H1 (cell line): Measurements from ENCODE around the gene ORC5. TPM values are rescaled to one million over a fixed set of nuclear protein-coding genes. Genes with fewer than 3 reads are reported as not detected.

Experiments used
- CTCF ChIA-PET: fragments of 300-600 bp; sonication (Branson Sonifier 250); formaldehyde crosslinking; loops from one replicate; lab custom pipeline; 2021; ENCODE audit not compliant: partially characterized antibody; lab: Charles Lee
- POLR2A ChIA-PET: fragments of 300-600 bp; sonication (Branson Sonifier 250); formaldehyde crosslinking; loops from one replicate; lab custom pipeline; 2021; ENCODE audit warnings: inconsistent platforms; ENCODE audit not compliant: partially characterized antibody; lab: Charles Lee
- DNase-seq, 2 experiments: peaks; one replicate each; pipeline versions ENCODE4 v3.0.0 to v3.0.0-alpha.2; 2010 to 2022; ENCODE audit warnings: low spot score in 2 of 2, low read depth in 1 of 2, mixed read lengths in 1 of 2
- FAIRE-seq: peaks from 2 replicates; lab custom pipeline; 2011; peaks lifted over from hg19 to GRCh38; lab: Jason Lieb, UNC
- H2AFZ ChIP-seq: 2 replicates; pipeline ENCODE4 v1.8.1; 2012; ENCODE audit warnings: low read length, inconsistent platforms
- H2AK5ac ChIP-seq: 2 replicates; pipeline ENCODE4 v1.6.1; 2013; ENCODE audit warnings: low read depth, low read length
- H2BK120ac ChIP-seq: replicated peaks from 2 replicates; pipeline ENCODE3; 2013; ENCODE audit warnings: low read depth, low read length, inconsistent platforms
- H2BK12ac ChIP-seq: 2 replicates; pipeline ENCODE4 v1.6.1; 2013; ENCODE audit warnings: low read depth, low read length
- H2BK15ac ChIP-seq: 2 replicates; pipeline ENCODE4 v1.6.1; 2013; ENCODE audit warnings: low read length
- H2BK20ac ChIP-seq: 2 replicates; pipeline ENCODE4 v1.6.1; 2013; ENCODE audit warnings: low read length
- H2BK5ac ChIP-seq: 2 replicates; pipeline ENCODE4 v1.6.1; 2013; ENCODE audit warnings: low read depth, low read length
- H3K14ac ChIP-seq: 2 replicates; pipeline ENCODE4 v1.6.1; 2013; ENCODE audit warnings: inconsistent platforms; ENCODE audit not compliant: insufficient read length
- H3K18ac ChIP-seq: 2 replicates; pipeline ENCODE4 v1.6.1; 2013; ENCODE audit warnings: low read length; ENCODE audit errors: extremely low read depth
- H3K23ac ChIP-seq: 2 replicates; pipeline ENCODE4 v1.6.1; 2013; ENCODE audit warnings: inconsistent platforms; ENCODE audit not compliant: insufficient read length
- H3K23me2 ChIP-seq: 2 replicates; pipeline ENCODE4 v1.6.1; 2013; ENCODE audit warnings: low read depth, low read length
- H3K27ac ChIP-seq: 2 replicates; pipeline ENCODE4 v1.6.1; 2011; ENCODE audit warnings: low read depth, low read length, inconsistent platforms
- H3K27me3 ChIP-seq, 4 experiments: replicated peaks in 1 of 4; 1 replicate in 1 of 4; 2 replicates in 3 of 4; pipeline versions ENCODE4 v1.6.1 to v1.8.1; 2011 to 2013; ENCODE audit warnings: low read length in 3 of 4, mild to moderate bottlenecking in 3 of 4, inconsistent platforms in 2 of 4, mixed read lengths in 2 of 4, moderate library complexity in 1 of 4; ENCODE audit not compliant: control insufficient read depth in 3 of 4, insufficient read depth in 3 of 4; ENCODE audit errors: extremely low read depth in 1 of 4
- H3K36me3 ChIP-seq, 4 experiments: 2 replicates each; pipeline versions ENCODE4 v1.6.1 to v1.8.1; 2011 to 2013; ENCODE audit warnings: mild to moderate bottlenecking in 4 of 4, low read length in 3 of 4, moderate library complexity in 2 of 4, control low read depth in 1 of 4, inconsistent platforms in 1 of 4; ENCODE audit not compliant: insufficient read depth in 4 of 4, control insufficient read depth in 2 of 4
- H3K4ac ChIP-seq: replicated peaks from 2 replicates; pipeline ENCODE3; 2013; ENCODE audit warnings: low read length, low read depth, mixed read lengths, inconsistent platforms; ENCODE audit not compliant: insufficient read length
- H3K4me1 ChIP-seq, 4 experiments: replicated peaks in 1 of 4; 1 replicate in 1 of 4; 2 replicates in 3 of 4; pipeline versions ENCODE4 v1.6.1 to v1.8.1; 2011 to 2013; ENCODE audit warnings: low read length in 3 of 4, inconsistent platforms in 2 of 4, mixed read lengths in 1 of 4; ENCODE audit not compliant: insufficient read depth in 4 of 4, control insufficient read depth in 3 of 4
- H3K4me2 ChIP-seq, 2 experiments: 2 replicates each; pipeline versions ENCODE4 v1.6.1 to v1.8.1; 2011 to 2013; ENCODE audit warnings: low read depth in 2 of 2, low read length in 2 of 2, control low read depth in 1 of 2, inconsistent platforms in 1 of 2, mild to moderate bottlenecking in 1 of 2; ENCODE audit not compliant: insufficient read depth in 1 of 2
- H3K4me3 ChIP-seq, 4 experiments: fragments of 200-600, 300-600 bp in 1 of 4; sonication (generic), shearing (Covaris generic), sonication (Bioruptor Twin) in 1 of 4; 2 replicates each; pipeline versions ENCODE4 v1.5.1 to v1.8.1; 2011 to 2016; ENCODE audit warnings: low read length in 4 of 4, low read depth in 3 of 4, control low read depth in 2 of 4, inconsistent platforms in 2 of 4, mild to moderate bottlenecking in 2 of 4, mixed read lengths in 1 of 4, moderate library complexity in 1 of 4; ENCODE audit not compliant: insufficient read depth in 2 of 4; ENCODE audit errors: extremely low read depth in 1 of 4
- H3K56ac ChIP-seq: replicated peaks from 2 replicates; pipeline ENCODE3; 2013; ENCODE audit warnings: low read depth, mild to moderate bottlenecking, mixed read lengths, low read length, inconsistent platforms; ENCODE audit not compliant: insufficient read length
- H3K79me1 ChIP-seq: 2 replicates; pipeline ENCODE4 v1.6.1; 2013; ENCODE audit warnings: low read depth, low read length, control low read depth
- H3K79me2 ChIP-seq, 2 experiments: 2 replicates each; pipeline versions ENCODE4 v1.6.1 to v1.8.1; 2012 to 2013; ENCODE audit warnings: low read length in 2 of 2, mild to moderate bottlenecking in 2 of 2, inconsistent platforms in 1 of 2; ENCODE audit not compliant: insufficient read depth in 2 of 2, control insufficient read depth in 1 of 2
- H3K9ac ChIP-seq, 4 experiments: replicated peaks in 1 of 4; 1 replicate in 1 of 4; 2 replicates in 3 of 4; pipeline versions ENCODE4 v1.6.1 to v1.8.1; 2011 to 2013; ENCODE audit warnings: low read depth in 3 of 4, low read length in 3 of 4, control low read depth in 2 of 4, mild to moderate bottlenecking in 2 of 4, moderate library complexity in 2 of 4, inconsistent platforms in 1 of 4; ENCODE audit errors: extremely low read depth in 1 of 4
- H3K9me3 ChIP-seq, 2 experiments: 2 replicates each; pipeline versions ENCODE4 v1.6.1 to v1.8.1; 2012 to 2013; ENCODE audit warnings: mild to moderate bottlenecking in 2 of 2, moderate library complexity in 2 of 2, control low read depth in 1 of 2, inconsistent platforms in 1 of 2, low read depth in 1 of 2, low read length in 1 of 2, mixed read lengths in 1 of 2; ENCODE audit not compliant: insufficient read depth in 2 of 2
- H4K20me1 ChIP-seq, 2 experiments: replicated peaks in 1 of 2; 2 replicates each; pipeline versions ENCODE3 to v1.8.1; 2011 to 2013; ENCODE audit warnings: inconsistent platforms in 2 of 2, low read length in 2 of 2, mild to moderate bottlenecking in 1 of 2; ENCODE audit not compliant: insufficient read depth in 2 of 2, control insufficient read depth in 1 of 2
- H4K5ac ChIP-seq: 2 replicates; pipeline ENCODE4 v1.6.1; 2013; ENCODE audit warnings: low read length, low read depth, mixed read lengths, inconsistent platforms; ENCODE audit not compliant: insufficient read length
- H4K8ac ChIP-seq: 2 replicates; pipeline ENCODE4 v1.8.0; 2013; ENCODE audit warnings: mild to moderate bottlenecking, moderate library complexity, low read length, inconsistent platforms; ENCODE audit not compliant: insufficient read depth; ENCODE audit errors: extremely low read depth
- H4K91ac ChIP-seq: replicated peaks from 2 replicates; pipeline ENCODE3; 2013; ENCODE audit warnings: low read length, mixed read lengths, inconsistent platforms; ENCODE audit not compliant: insufficient read length
- CBX5 ChIP-seq: fragments of 300-800, 300-1000 bp; sonication (generic); IDR thresholded peaks from 2 replicates; pipeline ENCODE4 v1.7.1; 2016; ENCODE audit warnings: antibody characterized with exemption, low read length, low read depth
- CTBP2 ChIP-seq: IDR thresholded peaks from 2 replicates; pipeline ENCODE4 v1.7.0; 2011; ENCODE audit warnings: borderline replicate concordance, mild to moderate bottlenecking, moderate library complexity, mixed read lengths, low read length; ENCODE audit not compliant: insufficient read depth, insufficient read length
- EP300 ChIP-seq, 2 experiments: IDR thresholded peaks; 1 replicate in 1 of 2; 2 replicates in 1 of 2; pipeline ENCODE4 v1.6.1; 2011 to 2012; ENCODE audit warnings: low read depth in 2 of 2, low read length in 2 of 2, mild to moderate bottlenecking in 2 of 2, borderline replicate concordance in 1 of 2, inconsistent platforms in 1 of 2, moderate library complexity in 1 of 2
- KDM4A ChIP-seq: IDR thresholded peaks from one replicate; pipeline ENCODE4 v1.7.1; 2012; ENCODE audit warnings: low read depth, mild to moderate bottlenecking, moderate library complexity, low read length, inconsistent platforms; ENCODE audit not compliant: severe bottlenecking
- SP2 ChIP-seq: IDR thresholded peaks from 2 replicates; pipeline ENCODE4 v1.6.1; 2012; ENCODE audit warnings: mild to moderate bottlenecking, low read length, inconsistent platforms
- TAF1 ChIP-seq: IDR thresholded peaks from 2 replicates; pipeline ENCODE4 v1.6.1; 2011; ENCODE audit warnings: mild to moderate bottlenecking, low read depth, low read length
- ZNF274 ChIP-seq: IDR thresholded peaks from 2 replicates; pipeline ENCODE4 v1.7.0; 2012; ENCODE audit warnings: low read length, borderline replicate concordance; ENCODE audit errors: extremely low read depth
- WGBS, 2 experiments: shearing (Covaris generic) in 1 of 2; methylation state at CpG; one replicate each; pipeline versions ENCODE4 v1.1.6 to v1.1.7; 2013 to 2015; ENCODE audit warnings: low lambda C conversion rate in 2 of 2, mixed read lengths in 2 of 2, inconsistent platforms in 1 of 2, low coverage in 1 of 2, missing lambda C conversion rate in 1 of 2; ENCODE audit not compliant: insufficient replicate concordance in 2 of 2, insufficient coverage in 1 of 2, insufficient read length in 1 of 2; ENCODE audit errors: extremely low coverage in 1 of 2, missing lambda C conversion rate in 1 of 2; 5-methylcytosine and 5-hydroxymethylcytosine counted together
- polyA plus RNA-seq, 7 experiments: library from polyadenylated mRNA; depleted of rRNA in 3 of 7; stranded (reverse) in 5 of 7; unstranded in 2 of 7; fragments of >200 nt in 5 of 7; fragments of 200-250 nt in 2 of 7; gene quantifications; 1 replicate in 5 of 7; 2 replicates in 1 of 7; 4 replicates in 1 of 7; pipeline versions ENCODE4 v1.2.1 to v1.2.3, GENCODE V29; 2011 to 2013; ENCODE audit warnings: missing spikeins in 2 of 7, mixed read lengths in 2 of 7
- total RNA-seq: library from RNA; stranded (reverse); fragmentation: NEBNext Ultra II Directional; extraction: Animal tissue kit (Norgen Biotek cat#: 25700); gene quantifications from 2 replicates; pipeline ENCODE4 v1.2.1, GENCODE V29; 2021
- TF ChIP-seq, protein P1 (sequence below): IDR thresholded peaks from 2 replicates; pipeline ENCODE4 v1.6.1; 2012; ENCODE audit warnings: low read length, inconsistent platforms
- TF ChIP-seq, protein P2 (sequence below): IDR thresholded peaks from 2 replicates; pipeline ENCODE4 v1.6.1; 2012; ENCODE audit warnings: inconsistent platforms

The ORC5 gene
- total and polyA plus RNA-seq, 2 of the 8 experiments (the other 6 are each of a cell fraction or from before 2014, with no cell fraction given), result 7.7 to 19.9 TPM

DNA sequence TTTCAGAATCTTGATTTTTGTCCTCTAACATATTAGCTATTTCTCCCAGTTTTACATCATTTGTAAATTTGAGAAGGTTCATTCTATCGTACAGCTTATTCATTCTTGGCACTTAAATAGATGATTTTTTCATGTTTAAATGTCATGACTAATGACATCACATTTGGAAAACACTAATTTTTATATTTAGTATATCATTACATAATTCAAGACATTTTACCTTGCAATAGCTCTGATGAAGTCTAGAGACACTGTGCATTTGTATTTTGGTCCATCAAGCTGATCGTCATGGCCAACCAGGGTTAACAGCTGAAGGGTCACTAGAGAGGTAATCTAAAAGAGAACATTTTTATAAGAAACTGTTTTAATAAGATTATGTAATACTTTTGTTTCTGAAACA is 71.3 kb downstream of the ORC5 start:
- Histone ChIP-seq H2BK20ac (no peak overlapping the region), H4K8ac (no peak overlapping the region), H2BK5ac (no peak overlapping the region), H3K14ac (no peak overlapping the region), H3K18ac (no peak overlapping the region), H3K79me2 (no peaks in the 10 kb centered on the region), H2AFZ (no peak overlapping the region), H3K4me1 (no peaks in the 10 kb centered on the region), H3K4me2 (no peak overlapping the region), H3K56ac (no peak overlapping the region), H3K4ac (no peak overlapping the region), H3K23me2 (no peaks in the 10 kb centered on the region), H3K9me3 (no peaks in the 10 kb centered on the region), H3K27ac (no peak overlapping the region), H3K9ac (no peak overlapping the region), H3K79me1 (no peaks in the 10 kb centered on the region), H2BK12ac (no peak overlapping the region), H2BK120ac (no peak overlapping the region), H4K91ac (no peak overlapping the region), H3K27me3 (no peaks in the 10 kb centered on the region), H4K20me1 (peaks cover 0 to 4% of the 10 kb centered on the region in 2 experiments), H2BK15ac (no peak overlapping the region), H3K36me3 (peaks cover 0 to 14% (median 0%) of the 10 kb centered on the region in 4 experiments; a peak in 2 of 8 replicates), H3K23ac (no peak overlapping the region), H2AK5ac (no peak overlapping the region), H4K5ac (no peak overlapping the region), H3K4me3 (no peak overlapping the region)
- ChIA-PET POLR2A (no interaction called here), CTCF (interaction anchor here (1.5 kb wide), 1 partner anchor 145 kb away, joined by 3 read pairs; no protein-coding TSS in a partner anchor)
- 93% methylated on average over 2 of the region's 2 CpGs; no CpG with 5 or more reads in 1 of the 2 experiments for WGBS, 2 experiments
- FAIRE-seq (no peak), DNase-seq (no peak)
- TF ChIP-seq ZNF274 (no peak), KDM4A (no peak), CBX5 (no peak), SP2 (no peak), CTBP2 (no peak), EP300 (IDR thresholded peaks at IDR 0.05; ENCODE audit: borderline replicate concordance in 1 of 2, low read depth in 2 of 2, low read length in 2 of 2) (no peak), TAF1 (no peak)
- TF ChIP-seq, protein P1, sequence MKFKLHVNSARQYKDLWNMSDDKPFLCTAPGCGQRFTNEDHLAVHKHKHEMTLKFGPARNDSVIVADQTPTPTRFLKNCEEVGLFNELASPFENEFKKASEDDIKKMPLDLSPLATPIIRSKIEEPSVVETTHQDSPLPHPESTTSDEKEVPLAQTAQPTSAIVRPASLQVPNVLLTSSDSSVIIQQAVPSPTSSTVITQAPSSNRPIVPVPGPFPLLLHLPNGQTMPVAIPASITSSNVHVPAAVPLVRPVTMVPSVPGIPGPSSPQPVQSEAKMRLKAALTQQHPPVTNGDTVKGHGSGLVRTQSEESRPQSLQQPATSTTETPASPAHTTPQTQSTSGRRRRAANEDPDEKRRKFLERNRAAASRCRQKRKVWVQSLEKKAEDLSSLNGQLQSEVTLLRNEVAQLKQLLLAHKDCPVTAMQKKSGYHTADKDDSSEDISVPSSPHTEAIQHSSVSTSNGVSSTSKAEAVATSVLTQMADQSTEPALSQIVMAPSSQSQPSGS, result no peak
- TF ChIP-seq, protein P2, sequence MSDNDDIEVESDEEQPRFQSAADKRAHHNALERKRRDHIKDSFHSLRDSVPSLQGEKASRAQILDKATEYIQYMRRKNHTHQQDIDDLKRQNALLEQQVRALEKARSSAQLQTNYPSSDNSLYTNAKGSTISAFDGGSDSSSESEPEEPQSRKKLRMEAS, result no peak
